Measurements from ENCODE around the gene CENATAC. TPM values are rescaled to one million over a fixed set of nuclear protein-coding genes. Genes with fewer than 3 reads are reported as not detected.

Gene CENATAC
- total RNA-seq, 1 experiment from 2014 or later = 46.9 TPM

DNA sequence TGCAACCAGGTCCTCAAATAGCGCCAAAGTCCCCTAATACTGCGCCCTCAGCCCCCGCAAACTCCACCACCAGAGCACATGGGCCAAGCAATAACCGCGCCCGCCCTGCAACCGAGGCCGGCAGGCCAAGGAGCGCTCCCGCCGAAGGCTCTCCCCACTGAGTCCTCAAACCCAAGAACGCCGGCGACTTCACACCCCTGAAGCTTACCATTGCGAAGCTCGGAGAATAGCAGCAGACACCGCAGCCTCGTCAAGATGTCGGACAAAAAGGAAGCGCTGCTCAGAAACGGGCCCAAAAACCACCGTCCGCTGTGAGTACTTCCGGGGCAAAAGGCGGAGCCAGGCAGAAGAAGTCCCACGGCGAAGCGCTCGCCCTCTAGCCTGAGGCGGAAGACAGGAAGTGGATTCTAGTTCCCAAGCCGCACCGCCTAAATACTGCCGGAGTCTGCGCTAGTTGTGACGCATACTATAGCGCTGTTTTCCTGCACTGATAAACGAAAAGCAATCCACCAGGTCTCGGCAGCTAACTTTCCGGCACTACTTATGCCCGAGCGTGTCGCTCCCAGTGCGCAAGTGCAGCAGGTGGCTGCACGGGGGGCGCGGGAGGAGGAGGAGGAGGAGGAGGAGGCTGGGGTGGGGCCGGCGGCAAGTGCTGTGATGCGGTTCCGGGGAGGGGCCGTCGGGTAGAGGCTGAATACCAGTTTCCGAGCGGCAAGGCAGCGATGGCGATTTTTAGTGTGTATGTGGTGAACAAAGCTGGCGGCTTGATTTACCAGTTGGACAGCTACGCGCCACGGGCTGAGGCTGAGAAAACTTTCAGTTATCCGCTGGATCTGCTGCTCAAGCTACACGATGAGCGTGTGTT, 20.4 kb downstream of the CENATAC start, which contains the start of the genes RPS25 and TRAPPC4:
Gene RPS25, minus strand, starts transcription at position 270 of the 865 bp plus-strand sequence. Its CDS starts 59 bp downstream, at position 211.
Gene TRAPPC4, plus strand, starts transcription at position 693 of the 865 bp plus-strand sequence. Its CDS starts 30 bp downstream, at position 723.
- TF ChIP-seq, protein P1, sequence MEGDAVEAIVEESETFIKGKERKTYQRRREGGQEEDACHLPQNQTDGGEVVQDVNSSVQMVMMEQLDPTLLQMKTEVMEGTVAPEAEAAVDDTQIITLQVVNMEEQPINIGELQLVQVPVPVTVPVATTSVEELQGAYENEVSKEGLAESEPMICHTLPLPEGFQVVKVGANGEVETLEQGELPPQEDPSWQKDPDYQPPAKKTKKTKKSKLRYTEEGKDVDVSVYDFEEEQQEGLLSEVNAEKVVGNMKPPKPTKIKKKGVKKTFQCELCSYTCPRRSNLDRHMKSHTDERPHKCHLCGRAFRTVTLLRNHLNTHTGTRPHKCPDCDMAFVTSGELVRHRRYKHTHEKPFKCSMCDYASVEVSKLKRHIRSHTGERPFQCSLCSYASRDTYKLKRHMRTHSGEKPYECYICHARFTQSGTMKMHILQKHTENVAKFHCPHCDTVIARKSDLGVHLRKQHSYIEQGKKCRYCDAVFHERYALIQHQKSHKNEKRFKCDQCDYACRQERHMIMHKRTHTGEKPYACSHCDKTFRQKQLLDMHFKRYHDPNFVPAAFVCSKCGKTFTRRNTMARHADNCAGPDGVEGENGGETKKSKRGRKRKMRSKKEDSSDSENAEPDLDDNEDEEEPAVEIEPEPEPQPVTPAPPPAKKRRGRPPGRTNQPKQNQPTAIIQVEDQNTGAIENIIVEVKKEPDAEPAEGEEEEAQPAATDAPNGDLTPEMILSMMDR (IDR thresholded peaks at IDR 0.05; ENCODE audit: unreplicated experiment) = no peak
- Mint-ChIP-seq H3K4me1 (ENCODE audit: low read depth, unreplicated experiment) (peaks cover 15% of the 10 kb centered on the region), H3K4me3 (ENCODE audit: low read depth, unreplicated experiment) (peak within 1 kb of the TSS; percentile 93), H3K27me3 (ENCODE audit: unreplicated experiment) (no peaks in the 10 kb centered on the region), H3K9me3 (ENCODE audit: low read depth, unreplicated experiment) (no peaks in the 10 kb centered on the region), H3K36me3 (ENCODE audit: insufficient read depth, unreplicated experiment) (peaks cover 77% of the 10 kb centered on the region), H3K27ac (ENCODE audit: unreplicated experiment) (peak within 1 kb of the TSS; percentile 93)
- no TSS peak for BruUV-seq (replicated peaks)
- CTCF ChIA-PET = interaction anchor here (0.6 kb wide), 2 partner anchors 227 to 1286 kb away, joined by 3 read pairs; no protein-coding TSS in a partner anchor
- intact Hi-C loops (cut with micrococcal nuclease; ENCODE audit: unreplicated experiment) = no loop called here
- peak; percentile 90 for DNase-seq

DNA sequence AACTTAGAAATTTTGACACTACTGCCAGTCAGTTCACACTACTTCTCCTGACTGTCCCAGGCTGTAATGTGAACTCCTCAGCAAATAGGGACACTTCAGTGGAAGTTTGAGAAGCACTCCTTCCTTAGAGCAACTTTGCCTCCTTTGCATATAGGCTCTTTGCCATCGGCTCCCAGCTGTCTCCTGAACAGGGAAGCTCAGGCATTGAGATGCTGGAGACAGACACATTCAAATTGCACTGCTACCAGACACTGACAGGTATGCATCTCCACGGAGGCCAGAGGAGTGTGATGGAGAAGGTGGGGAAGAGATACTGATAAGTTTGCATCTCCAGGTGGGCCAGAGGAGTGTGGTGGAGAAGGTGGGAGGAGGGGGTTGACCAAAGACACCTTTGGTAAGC, 22.1 kb downstream of the CENATAC start:
- H3K4me1 Mint-ChIP-seq (ENCODE audit: low read depth, unreplicated experiment) = peaks cover 15% of the 10 kb centered on the region
- peaks cover 71% of the 10 kb centered on the region for H3K36me3 Mint-ChIP-seq (ENCODE audit: insufficient read depth, unreplicated experiment)
- H3K9me3 Mint-ChIP-seq (ENCODE audit: low read depth, unreplicated experiment) = no peaks in the 10 kb centered on the region
- TF ChIP-seq, protein P1 (IDR thresholded peaks at IDR 0.05; ENCODE audit: unreplicated experiment) = no peak
- no TSS peak for BruUV-seq (replicated peaks)
- peak overlapping the region; percentile 93 for H3K4me3 Mint-ChIP-seq (ENCODE audit: low read depth, unreplicated experiment)
- no peak for DNase-seq
- H3K27ac Mint-ChIP-seq (ENCODE audit: unreplicated experiment) = peak overlapping the region; percentile 60
- no peaks in the 10 kb centered on the region for H3K27me3 Mint-ChIP-seq (ENCODE audit: unreplicated experiment)
- intact Hi-C loops (cut with micrococcal nuclease; ENCODE audit: unreplicated experiment) = no loop called here
- CTCF ChIA-PET = no interaction called here

DNA sequence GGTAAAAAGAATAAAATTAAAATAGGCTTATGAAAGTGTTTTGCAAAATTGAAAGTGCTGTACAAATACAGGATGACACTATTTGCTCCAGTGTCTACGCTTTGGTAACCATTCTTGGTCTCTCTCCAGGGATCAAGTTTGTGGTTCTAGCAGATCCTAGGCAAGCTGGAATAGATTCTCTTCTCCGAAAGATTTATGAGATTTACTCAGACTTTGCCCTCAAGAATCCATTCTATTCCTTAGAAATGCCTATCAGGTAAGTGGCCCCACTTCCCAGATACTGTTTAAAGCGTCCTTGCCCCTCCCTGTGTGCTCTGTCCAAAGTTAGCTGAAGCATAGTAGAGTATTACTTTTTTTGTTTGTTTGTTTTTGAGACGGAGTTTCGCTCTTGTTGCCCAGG, 23.7 kb downstream of the CENATAC start:
- TF ChIP-seq, protein P1 (IDR thresholded peaks at IDR 0.05; ENCODE audit: unreplicated experiment) = no peak
- H3K9me3 Mint-ChIP-seq (ENCODE audit: low read depth, unreplicated experiment) = no peaks in the 10 kb centered on the region
- intact Hi-C loops (cut with micrococcal nuclease; ENCODE audit: unreplicated experiment) = no loop called here
- H3K36me3 Mint-ChIP-seq (ENCODE audit: insufficient read depth, unreplicated experiment) = peaks cover 59% of the 10 kb centered on the region
- H3K4me3 Mint-ChIP-seq (ENCODE audit: low read depth, unreplicated experiment) = no peak overlapping the region
- no peak overlapping the region for H3K27ac Mint-ChIP-seq (ENCODE audit: unreplicated experiment)
- H3K4me1 Mint-ChIP-seq (ENCODE audit: low read depth, unreplicated experiment) = peaks cover 7% of the 10 kb centered on the region
- BruUV-seq (replicated peaks) = no TSS peak
- DNase-seq = no peak
- CTCF ChIA-PET = no interaction called here
- H3K27me3 Mint-ChIP-seq (ENCODE audit: unreplicated experiment) = no peaks in the 10 kb centered on the region

GRCh38 chr11:119023741-119024140, 25.8 kb downstream of the CENATAC start:
- peaks cover 40% of the 10 kb centered on the region for H3K36me3 Mint-ChIP-seq (ENCODE audit: insufficient read depth, unreplicated experiment)

More at GRCh38 chr11:119023741-119024140, 25.8 kb downstream of the CENATAC start:
- TF ChIP-seq, protein P1 (IDR thresholded peaks at IDR 0.05; ENCODE audit: unreplicated experiment) = no peak
- Mint-ChIP-seq H3K27me3 (ENCODE audit: unreplicated experiment) (no peaks in the 10 kb centered on the region), H3K9me3 (ENCODE audit: low read depth, unreplicated experiment) (no peaks in the 10 kb centered on the region), H3K4me1 (ENCODE audit: low read depth, unreplicated experiment) (peaks cover 18% of the 10 kb centered on the region), H3K4me3 (ENCODE audit: low read depth, unreplicated experiment) (no peak overlapping the region), H3K27ac (ENCODE audit: unreplicated experiment) (no peak overlapping the region)
- intact Hi-C loops (cut with micrococcal nuclease; ENCODE audit: unreplicated experiment) = no loop called here
- no TSS peak for BruUV-seq (replicated peaks)
- no peak for DNase-seq
- CTCF ChIA-PET = no interaction called here

Measured in Calu3 (cell line).